ENCODE results near the gene TMBIM6. TPM values are rescaled to one million over a fixed set of nuclear protein-coding genes. Genes with fewer than 3 reads are reported as not detected.

TMBIM6 gene
- total RNA-seq, 1 experiment from 2014 or later = 402 TPM

GRCh38 chr12:49796155-49796554 is 54.8 kb downstream of the TMBIM6 start:
- H3F3A ChIP-seq (ENCODE audit: low read length, unreplicated experiment) = no peaks in the 10 kb centered on the region
- H3K4me3 ChIP-seq (ENCODE audit: low read length) = no peak overlapping the region
- H3K27me3 ChIP-seq (ENCODE audit: low read length) = no peaks in the 10 kb centered on the region
- DNase-seq = no peak
- no peaks in the 10 kb centered on the region for H3K4me1 ChIP-seq (ENCODE audit: insufficient read depth, low read length)
- ChIA-PET CTCF (no interaction called here), POLR2A (ENCODE audit: unreplicated experiment) (no interaction called here)
- no peaks in the 10 kb centered on the region for H3K9me3 ChIP-seq (ENCODE audit: low read length)
- no peak overlapping the region for H3K27ac ChIP-seq (ENCODE audit: low read length)
- no peaks in the 10 kb centered on the region for H4K20me1 ChIP-seq (ENCODE audit: low read length)
- no peak overlapping the region for H2AFZ ChIP-seq (ENCODE audit: low read length)
- H3K9ac ChIP-seq (ENCODE audit: low read length) = no peak overlapping the region
- no peaks in the 10 kb centered on the region for H3K79me2 ChIP-seq (ENCODE audit: low read length)
- no peak for TF ChIP-seq EZH2 (IDR thresholded peaks at IDR 0.05; ENCODE audit: low read length, unreplicated experiment)
- TF ChIP-seq CTCF (conservative IDR thresholded peaks at IDR 0.05; ENCODE audit: low read depth, low read length) = no peak
- TF ChIP-seq EZH2phosphoT487 (IDR thresholded peaks at IDR 0.05; ENCODE audit: borderline replicate concordance, low read length) = no peak
- no peaks in the 10 kb centered on the region for H3K9me2 ChIP-seq (replicated peaks; ENCODE audit: low read length)
- H3K4me2 ChIP-seq (ENCODE audit: low read length) = no peak overlapping the region
- no peak for ATAC-seq
- intact Hi-C loops (cut with micrococcal nuclease) = no loop called here
- H3K36me3 ChIP-seq (ENCODE audit: low read depth, low read length) = no peaks in the 10 kb centered on the region
- no TSS peak for BruUV-seq (replicated peaks)

- Histone ChIP-seq H3K79me2 (ENCODE audit: low read length) (no peaks in the 10 kb centered on the region), H2AFZ (ENCODE audit: low read length) (no peak overlapping the region), H3K9ac (ENCODE audit: low read length) (no peak overlapping the region), H3K27ac (ENCODE audit: low read length) (no peak overlapping the region), H3K9me3 (ENCODE audit: low read length) (no peaks in the 10 kb centered on the region), H4K20me1 (ENCODE audit: low read length) (no peaks in the 10 kb centered on the region), H3K27me3 (ENCODE audit: low read length) (no peaks in the 10 kb centered on the region), H3K4me1 (ENCODE audit: insufficient read depth, low read length) (no peaks in the 10 kb centered on the region), H3K4me2 (ENCODE audit: low read length) (no peak overlapping the region), H3K36me3 (ENCODE audit: low read depth, low read length) (no peaks in the 10 kb centered on the region), H3K4me3 (ENCODE audit: low read length) (no peak overlapping the region), H3F3A (ENCODE audit: low read length, unreplicated experiment) (no peaks in the 10 kb centered on the region), H3K9me2 (replicated peaks; ENCODE audit: low read length) (no peaks in the 10 kb centered on the region)
- intact Hi-C loops (cut with micrococcal nuclease) = no loop called here
- DNase-seq (no peak), ATAC-seq (no peak)
- TF ChIP-seq EZH2 (IDR thresholded peaks at IDR 0.05; ENCODE audit: low read length, unreplicated experiment) = no peak
- ChIA-PET CTCF (no interaction called here), POLR2A (ENCODE audit: unreplicated experiment) (no interaction called here)
- BruUV-seq (replicated peaks) = no TSS peak
Measured at GRCh38 chr12:49796606-49797448, 55.5 kb downstream of the TMBIM6 start.

- H3K79me2 ChIP-seq (ENCODE audit: low read length) = no peaks in the 10 kb centered on the region
- intact Hi-C loops (cut with micrococcal nuclease) = no loop called here
- POLR2A ChIA-PET (ENCODE audit: unreplicated experiment) = no interaction called here
- TF ChIP-seq EZH2phosphoT487 (IDR thresholded peaks at IDR 0.05; ENCODE audit: borderline replicate concordance, low read length) = no peak
- TF ChIP-seq CTCF (conservative IDR thresholded peaks at IDR 0.05; ENCODE audit: low read depth, low read length) = no peak
- no peak for TF ChIP-seq EZH2 (IDR thresholded peaks at IDR 0.05; ENCODE audit: low read length, unreplicated experiment)
- no peaks in the 10 kb centered on the region for H3K36me3 ChIP-seq (ENCODE audit: low read depth, low read length)
- H3K4me1 ChIP-seq (ENCODE audit: insufficient read depth, low read length) = no peaks in the 10 kb centered on the region
- H3K9me2 ChIP-seq (replicated peaks; ENCODE audit: low read length) = no peaks in the 10 kb centered on the region
- no peaks in the 10 kb centered on the region for H4K20me1 ChIP-seq (ENCODE audit: low read length)
- no peaks in the 10 kb centered on the region for H3K27me3 ChIP-seq (ENCODE audit: low read length)
- H3K9ac ChIP-seq (ENCODE audit: low read length) = no peak overlapping the region
- no peaks in the 10 kb centered on the region for H3F3A ChIP-seq (ENCODE audit: low read length, unreplicated experiment)
- DNase-seq = no peak
- no peak overlapping the region for H3K4me2 ChIP-seq (ENCODE audit: low read length)
- no peak overlapping the region for H2AFZ ChIP-seq (ENCODE audit: low read length)
- ATAC-seq = no peak
- H3K9me3 ChIP-seq (ENCODE audit: low read length) = no peaks in the 10 kb centered on the region
- BruUV-seq (replicated peaks) = no TSS peak
- H3K27ac ChIP-seq (ENCODE audit: low read length) = no peak overlapping the region
- CTCF ChIA-PET = no interaction called here
- H3K4me3 ChIP-seq (ENCODE audit: low read length) = no peak overlapping the region
Measured at GRCh38 chr12:49797449-49797776, 56.1 kb downstream of the TMBIM6 start.

All from PC-3 (cell line).